Stomach (tissue), 4 donors: ENCODE data around the gene MKKS.

Experiments used
- CTCF ChIP-seq, 7 experiments: fragments of 450-650 bp in 4 of 7; fragments of 200-600 bp in 3 of 7; sonication (generic) in 3 of 7; IDR thresholded peaks; one replicate each; pipeline ENCODE4 v1.5.1; 2016 to 2019; ENCODE audit warnings: antibody characterized with exemption in 7 of 7, control low read depth in 2 of 7, mild to moderate bottlenecking in 1 of 7
- EP300 ChIP-seq: sonication (generic); formaldehyde crosslinking; IDR thresholded peaks from one replicate; pipeline ENCODE4 v1.6.1; 2017; ENCODE audit warnings: antibody characterized with exemption
- POLR2A ChIP-seq, 4 donors: fragments of 450-650 bp; IDR thresholded peaks; one replicate each; pipeline ENCODE4 v1.6.1; 2016; ENCODE audit warnings: antibody characterized with exemption in 4 of 4, control low read depth in 2 of 4, mild to moderate bottlenecking in 1 of 4, moderate library complexity in 1 of 4

DNA sequence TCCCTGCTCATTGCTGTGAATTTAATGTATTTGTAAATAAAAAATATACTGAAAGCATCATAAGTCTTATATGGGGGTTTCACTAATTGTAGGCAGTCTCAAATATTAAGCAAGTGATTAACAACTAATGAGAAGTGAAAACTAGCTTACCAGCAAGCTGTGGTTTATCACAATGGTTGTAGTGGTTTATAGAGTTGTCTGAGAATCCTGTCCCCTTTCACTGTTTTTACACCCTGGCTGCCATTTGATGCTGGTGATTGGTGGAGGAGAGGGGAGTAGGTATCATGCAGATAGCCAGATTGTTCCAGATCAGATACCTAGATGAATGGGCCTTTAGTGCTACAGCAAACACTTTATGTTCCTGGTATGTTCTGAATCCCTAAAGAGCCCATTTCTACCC, 6.0 kb downstream of the MKKS start:
- no peak for TF ChIP-seq CTCF (IDR thresholded peaks at IDR 0.05)
- no peak for TF ChIP-seq EP300
- TF ChIP-seq POLR2A (IDR thresholded peaks at IDR 0.05): no peak
